Skin epidermis (tissue), 12 donors: Measurements from ENCODE around the gene CCDC69.
A peak's percentile ranks its signal among the peaks of the same experiment; 100 is the strongest.

Source experiments
- H3K27ac ChIP-seq, 21 experiments: fragments of 200-600 bp; sonication (generic) in 11 of 21; one replicate each; pipeline ENCODE4 v1.5.0; 2020; ENCODE audit warnings: mild to moderate bottlenecking in 3 of 21, inconsistent platforms in 2 of 21, moderate library complexity in 2 of 21
- H3K4me3 ChIP-seq, 7 experiments: fragments of 200-600 bp; sonication (generic) in 2 of 7; one replicate each; pipeline ENCODE4 v1.5.0; 2020; ENCODE audit warnings: inconsistent platforms in 2 of 7, mild to moderate bottlenecking in 2 of 7, moderate library complexity in 1 of 7

The CCDC69 gene

GRCh38 chr5:151154931-151155774 lies 68.7 kb downstream of the CCDC69 start:
- peak overlapping the region in 20 of 21 experiments; percentile 52 to 99 (median 90) for H3K27ac ChIP-seq
- peak overlapping the region; percentile 49 to 86 (median 70) for H3K4me3 ChIP-seq

GRCh38 chr5:151153766-151154272 lies 70.1 kb downstream of the CCDC69 start:
- Histone ChIP-seq H3K4me3 (no peak overlapping the region), H3K27ac (peak overlapping the region in 10 of 21 experiments; percentile 22 to 99 (median 74))

- no peak overlapping the region for H3K4me3 ChIP-seq
- H3K27ac ChIP-seq: peak overlapping the region in 14 of 21 experiments; percentile 11 to 99 (median 71)
Observed at GRCh38 chr5:151153300-151153699, 70.6 kb downstream of the CCDC69 start.

GRCh38 chr5:151151793-151152192 lies 72.1 kb downstream of the CCDC69 start:
- Histone ChIP-seq H3K27ac (peak overlapping the region in 19 of 21 experiments; percentile 56 to 99 (median 78)), H3K4me3 (no peak overlapping the region)

DNA sequence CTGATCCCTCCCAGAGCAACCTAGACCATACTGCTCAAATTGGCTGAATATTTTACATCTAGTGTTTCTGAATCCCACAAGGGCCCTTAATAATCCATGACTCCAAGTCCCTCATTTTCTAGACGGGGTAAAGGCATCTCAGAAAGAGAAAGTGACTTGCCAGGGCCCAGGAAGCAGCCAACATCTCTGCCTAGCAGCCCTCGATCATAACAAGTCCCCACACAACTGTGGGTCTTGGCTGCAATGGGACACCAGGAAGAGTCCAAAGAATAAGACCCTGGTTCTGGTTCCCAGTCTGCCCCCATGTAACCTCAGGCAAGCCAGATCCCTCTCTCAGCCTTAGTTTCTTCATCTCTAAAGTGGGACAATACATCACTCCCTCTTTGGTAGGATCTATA lies 72.6 kb downstream of the CCDC69 start:
- H3K4me3 ChIP-seq: no peak overlapping the region
- peak overlapping the region in 19 of 21 experiments; percentile 56 to 99 (median 78) for H3K27ac ChIP-seq

DNA sequence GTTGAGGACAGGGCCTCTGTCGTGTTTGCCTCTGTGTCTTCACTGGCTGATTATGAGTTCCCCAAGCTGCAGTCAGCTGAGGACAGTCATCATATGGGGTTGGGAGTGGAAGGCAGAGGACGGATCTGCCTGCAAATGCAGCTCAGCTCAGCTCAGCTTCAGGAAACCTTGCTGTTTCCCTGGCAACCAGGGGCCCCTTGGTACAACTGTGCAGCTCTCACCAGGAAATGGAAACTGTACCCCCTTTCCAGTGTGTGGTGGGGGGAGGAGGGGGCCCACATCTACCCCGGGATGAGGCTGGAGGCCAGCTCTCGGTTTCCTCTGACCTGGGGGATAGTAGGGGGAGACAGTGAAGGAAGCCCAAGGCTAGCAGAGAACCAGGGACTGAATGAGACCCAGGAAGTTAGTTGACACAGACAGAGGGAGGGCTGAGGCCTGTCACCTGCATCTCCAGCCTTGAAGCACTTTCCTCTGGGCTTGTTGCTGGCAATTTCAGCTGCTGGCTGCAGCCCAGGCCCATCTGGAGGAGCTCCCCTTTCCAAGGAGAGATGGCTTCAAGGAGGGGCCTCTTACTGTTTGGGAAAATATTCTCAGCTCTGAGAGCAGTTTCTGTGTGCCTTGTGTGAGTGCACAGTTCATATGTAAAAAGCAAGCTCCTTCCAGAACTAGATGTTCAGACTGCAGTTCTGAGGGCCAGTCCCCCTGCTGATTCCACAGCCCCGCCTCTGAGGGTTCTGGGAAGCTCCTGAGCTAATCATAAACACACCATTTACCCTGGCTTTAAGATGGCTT lies 73.2 kb downstream of the CCDC69 start:
- H3K4me3 ChIP-seq: no peak overlapping the region
- peak overlapping the region in 19 of 21 experiments; percentile 56 to 99 (median 78) for H3K27ac ChIP-seq

DNA sequence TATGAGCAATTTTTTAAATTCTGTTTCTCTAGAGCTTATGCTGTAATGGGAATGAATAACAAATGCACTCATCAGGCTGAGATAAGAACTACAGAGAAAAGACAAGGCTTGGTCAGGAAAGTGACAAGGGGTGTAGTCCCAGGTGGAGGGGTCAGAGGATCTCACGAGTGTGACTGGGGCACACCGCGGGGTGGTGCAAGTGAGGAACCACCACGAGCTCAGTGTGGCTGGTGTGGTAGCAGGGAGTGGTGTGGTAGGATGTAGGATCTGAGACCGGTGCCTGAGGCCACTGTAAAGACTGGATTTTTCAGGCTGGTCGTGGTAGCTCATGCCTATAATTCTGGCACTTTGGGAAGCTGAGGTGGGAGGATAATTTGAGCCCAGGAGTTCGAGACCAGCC lies 75.3 kb downstream of the CCDC69 start:
- no peak overlapping the region for H3K4me3 ChIP-seq
- H3K27ac ChIP-seq: peak overlapping the region in 4 of 21 experiments; percentile 5 to 99 (median 20)

- Histone ChIP-seq H3K4me3 (no peak overlapping the region), H3K27ac (peak overlapping the region in 1 of 21 experiments; percentile 6)
Observed at GRCh38 chr5:151147033-151147432, 76.9 kb downstream of the CCDC69 start.

DNA sequence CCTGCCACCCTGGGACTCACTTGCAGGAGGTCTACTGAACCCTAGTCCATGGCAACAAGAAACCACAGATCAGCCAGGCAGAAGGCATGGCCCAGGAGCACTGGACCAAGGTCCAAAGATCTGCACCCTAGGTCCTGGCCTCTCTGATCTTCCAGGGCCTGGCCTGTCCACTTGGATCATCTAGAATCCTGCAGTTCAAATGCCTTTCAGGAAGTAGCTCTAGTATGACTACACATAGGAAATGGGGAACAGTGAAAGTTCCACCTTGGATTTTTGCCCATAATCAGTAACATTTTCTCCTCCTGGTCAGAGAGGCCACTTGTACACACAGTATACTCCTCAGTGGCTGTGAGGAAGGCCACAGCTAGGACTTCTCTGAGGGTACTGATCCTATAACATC lies 77.8 kb downstream of the CCDC69 start:
- Histone ChIP-seq H3K27ac (peak overlapping the region in 4 of 21 experiments; percentile 3 to 35 (median 17)), H3K4me3 (no peak overlapping the region)

GRCh38 chr5:151144922-151145321 lies 79.0 kb downstream of the CCDC69 start:
- Histone ChIP-seq H3K27ac (peak overlapping the region in 2 of 21 experiments; percentile 18 to 35), H3K4me3 (no peak overlapping the region)

GRCh38 chr5:151144275-151144674 lies 79.6 kb downstream of the CCDC69 start:
- peak overlapping the region in 2 of 21 experiments; percentile 18 to 32 for H3K27ac ChIP-seq
- H3K4me3 ChIP-seq: no peak overlapping the region

DNA sequence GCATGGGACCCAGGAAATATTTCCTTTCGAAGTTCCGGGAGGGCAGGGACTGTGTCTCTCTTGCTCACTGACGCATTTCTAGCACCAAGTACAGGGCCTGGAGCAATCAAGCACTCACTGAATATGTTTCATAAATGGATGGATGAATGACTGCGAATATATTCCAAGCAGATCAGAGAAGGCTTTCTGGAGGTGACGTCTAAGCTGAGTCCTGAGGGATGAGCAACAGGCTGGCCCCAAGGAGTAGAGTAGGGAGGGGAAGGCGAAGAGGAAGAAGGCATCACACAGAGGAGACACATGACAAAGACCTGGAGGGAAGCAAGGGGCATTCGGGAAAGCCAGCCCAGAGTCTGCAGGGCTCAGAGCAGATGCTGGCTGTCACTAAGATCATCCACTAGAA lies 80.2 kb downstream of the CCDC69 start:
- no peak overlapping the region for H3K4me3 ChIP-seq
- H3K27ac ChIP-seq: peak overlapping the region in 2 of 21 experiments; percentile 29 to 32

GRCh38 chr5:151142933-151143332 lies 81.0 kb downstream of the CCDC69 start:
- Histone ChIP-seq H3K4me3 (no peak overlapping the region), H3K27ac (peak overlapping the region in 1 of 21 experiments; percentile 35)

DNA sequence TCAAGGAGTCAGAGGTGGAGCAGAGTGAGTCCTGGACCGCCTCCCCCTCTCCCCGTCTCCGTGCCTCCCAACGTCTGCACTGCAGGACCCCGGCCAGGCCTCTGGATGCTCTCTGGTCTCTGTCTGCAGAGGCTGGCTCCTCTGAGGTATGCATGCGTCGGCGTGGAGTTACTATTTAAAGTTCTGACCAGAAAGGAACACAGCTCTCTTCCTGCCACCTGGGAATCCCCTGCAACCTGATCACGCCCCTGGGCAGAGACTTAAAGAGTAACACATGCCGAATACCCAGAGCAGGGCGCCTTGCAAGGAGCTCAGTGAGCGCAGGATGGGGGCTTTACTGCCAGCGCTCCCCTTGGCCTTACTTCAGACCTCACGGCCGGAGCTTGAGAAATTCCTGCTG lies 82.4 kb downstream of the CCDC69 start:
- H3K4me3 ChIP-seq: no peak overlapping the region
- peak overlapping the region in 11 of 21 experiments; percentile 14 to 79 (median 46) for H3K27ac ChIP-seq

DNA sequence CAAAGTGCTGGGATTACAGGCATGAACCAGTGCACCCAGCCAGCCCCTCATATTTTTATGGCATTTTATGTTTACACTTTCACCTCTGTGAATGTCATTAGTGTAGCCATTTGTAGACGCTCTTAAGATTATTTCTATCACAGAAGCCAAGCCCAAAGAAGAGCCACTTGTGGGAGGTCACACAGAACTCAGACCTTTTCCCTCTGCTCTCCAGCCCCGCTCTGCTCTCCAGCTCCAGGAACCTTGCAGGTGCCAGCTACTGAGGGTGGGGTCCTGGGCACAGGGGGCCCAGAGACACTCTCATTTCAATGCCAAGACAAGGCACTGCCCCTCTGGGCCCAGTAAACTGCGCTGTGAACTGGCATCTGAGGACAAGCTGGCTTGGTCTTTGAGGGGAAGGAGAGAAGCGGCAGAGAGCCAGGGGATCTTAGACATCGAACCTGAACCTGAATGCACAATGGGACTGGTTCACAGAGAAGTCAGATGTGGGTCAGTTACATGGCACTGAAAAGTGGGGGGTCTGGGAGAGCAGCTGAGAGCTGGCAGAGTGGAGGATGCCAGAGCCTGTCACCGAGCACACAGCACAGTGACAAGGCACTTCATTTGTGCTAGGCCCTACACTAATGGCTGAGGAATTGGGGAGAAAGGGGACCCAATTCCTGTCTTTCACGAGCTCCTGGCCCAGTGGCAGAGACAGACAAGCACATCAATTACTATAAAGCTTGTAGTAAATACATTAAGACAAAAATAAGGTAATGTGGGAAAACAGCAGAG lies 83.0 kb downstream of the CCDC69 start:
- H3K27ac ChIP-seq: peak overlapping the region in 13 of 21 experiments; percentile 0 to 79 (median 45)

DNA sequence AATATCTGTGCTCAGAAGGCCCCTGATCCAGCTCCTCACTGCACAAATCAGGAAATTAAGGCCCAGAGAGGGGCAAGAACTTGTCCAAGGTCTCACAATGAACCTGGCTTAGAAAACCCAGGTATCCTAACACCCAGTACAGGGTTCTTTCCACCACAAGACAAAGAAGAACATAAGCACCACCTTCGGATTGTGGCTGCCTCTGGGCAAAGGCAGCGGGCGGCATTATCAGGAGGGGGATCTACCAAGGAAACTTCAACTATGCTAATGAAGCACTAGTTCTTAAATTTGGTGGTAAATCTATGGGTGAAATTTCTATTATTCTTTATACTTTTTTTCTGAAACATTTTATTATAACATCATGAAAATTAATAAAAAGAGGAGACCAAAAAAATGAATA lies 84.2 kb downstream of the CCDC69 start:
- H3K27ac ChIP-seq: peak overlapping the region in 5 of 21 experiments; percentile 1 to 79 (median 22)
- no peak overlapping the region for H3K4me3 ChIP-seq

More for the DNA sequence above, 83.0 kb downstream of the CCDC69 start:
- no peak overlapping the region for H3K4me3 ChIP-seq

DNA sequence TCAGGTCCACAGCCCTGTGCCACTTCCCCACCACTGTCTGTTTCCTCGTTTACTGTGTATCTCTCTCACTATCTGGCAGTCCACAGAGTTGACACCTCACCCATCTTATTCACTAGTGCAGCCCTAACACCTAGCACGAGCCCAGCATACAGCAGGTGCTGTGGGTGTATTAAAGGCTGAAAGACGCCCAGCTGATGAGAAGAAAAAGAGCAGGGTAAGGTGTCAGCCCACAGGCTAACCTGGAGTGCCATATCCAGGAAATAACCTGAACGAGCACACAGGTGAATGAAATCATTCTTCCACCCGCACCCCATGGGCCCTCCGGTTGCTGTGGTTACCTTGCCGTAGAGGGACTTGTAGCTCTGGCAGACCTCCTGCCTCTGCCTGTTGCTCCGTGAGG lies 84.9 kb downstream of the CCDC69 start:
- Histone ChIP-seq H3K4me3 (no peak overlapping the region), H3K27ac (peak overlapping the region in 6 of 21 experiments; percentile 1 to 79 (median 24))

- Histone ChIP-seq H3K27ac (peak overlapping the region in 2 of 21 experiments; percentile 38 to 79), H3K4me3 (no peak overlapping the region)
Observed at GRCh38 chr5:151138114-151138513, 85.8 kb downstream of the CCDC69 start.
